IPS-20b (cell line): Measurements from ENCODE around the gene PTPRN2.
"Not testable (repeated sequence)": the region's sequence is repeated elsewhere in the genome, so short reads cannot be mapped to it uniquely, and the experiment has no call there.

Source experiments
- H3K27ac ChIP-seq: one replicate; pipeline ENCODE4 v1.5.1; 2013; ENCODE audit warnings: low read length
- H3K27me3 ChIP-seq: 2 replicates; pipeline ENCODE4 v1.6.1; 2013; ENCODE audit warnings: mild to moderate bottlenecking, low read length, inconsistent platforms; ENCODE audit not compliant: insufficient read depth
- H3K36me3 ChIP-seq: 2 replicates; pipeline ENCODE4 v1.6.1; 2013; ENCODE audit warnings: low read depth, mild to moderate bottlenecking, inconsistent platforms, low read length, moderate library complexity; ENCODE audit not compliant: insufficient read depth
- H3K4me1 ChIP-seq: 2 replicates; pipeline ENCODE4 v1.6.1; 2013; ENCODE audit warnings: mild to moderate bottlenecking, control low read depth, inconsistent platforms, low read length, moderate library complexity; ENCODE audit not compliant: insufficient read depth
- H3K4me3 ChIP-seq: 2 replicates; pipeline ENCODE4 v1.5.1; 2013; ENCODE audit warnings: mild to moderate bottlenecking, low read length, inconsistent platforms
- H3K9ac ChIP-seq: 2 replicates; pipeline ENCODE4 v1.6.1; 2013; ENCODE audit warnings: low read depth, mild to moderate bottlenecking, inconsistent platforms, low read length, moderate library complexity
- H3K9me3 ChIP-seq: 2 replicates; pipeline ENCODE4 v1.6.1; 2013; ENCODE audit warnings: mild to moderate bottlenecking, low read depth, low read length, inconsistent platforms; ENCODE audit not compliant: insufficient read depth

PTPRN2 gene

GRCh38 chr7:157925383-157925875 is 662.2 kb downstream of the PTPRN2 start:
- no peaks in the 10 kb centered on the region for H3K4me1 ChIP-seq
- H3K9me3 ChIP-seq, result peaks cover 56% of the 10 kb centered on the region
- no peak overlapping the region for H3K4me3 ChIP-seq
- H3K9ac ChIP-seq, result no peak overlapping the region
- no peaks in the 10 kb centered on the region for H3K27me3 ChIP-seq
- no peak overlapping the region for H3K27ac ChIP-seq
- no peaks in the 10 kb centered on the region for H3K36me3 ChIP-seq

- H3K27ac ChIP-seq, result no peak overlapping the region
- no peaks in the 10 kb centered on the region for H3K27me3 ChIP-seq
- peaks cover 64% of the 10 kb centered on the region for H3K9me3 ChIP-seq
These were observed 663.6 kb downstream of the PTPRN2 start for GRCh38 chr7:157923903-157924630.

DNA sequence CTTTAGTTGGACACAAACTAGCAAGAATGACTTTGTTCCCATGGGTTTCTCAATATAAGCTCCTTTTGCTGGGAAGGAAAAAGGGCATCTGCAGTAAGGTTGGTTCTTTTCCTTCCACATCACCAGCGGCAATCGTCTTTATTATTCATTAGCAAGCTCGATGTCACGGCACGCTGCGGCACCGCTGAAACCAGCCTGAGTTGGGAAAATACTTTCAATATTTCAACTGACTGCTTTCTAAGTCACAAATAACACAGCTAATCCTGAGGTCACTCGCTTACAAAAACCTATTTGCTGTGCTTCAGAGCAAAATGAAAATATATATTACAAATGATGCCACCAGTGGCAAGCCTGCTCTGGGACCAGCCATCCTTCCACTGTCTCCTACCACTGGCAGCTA is 665.0 kb downstream of the PTPRN2 start:
- Histone ChIP-seq H3K36me3 (no peaks in the 10 kb centered on the region), H3K4me1 (no peaks in the 10 kb centered on the region), H3K27me3 (no peaks in the 10 kb centered on the region), H3K9me3 (peaks cover 67% of the 10 kb centered on the region), H3K9ac (no peak overlapping the region), H3K4me3 (no peak overlapping the region), H3K27ac (no peak overlapping the region)

More at GRCh38 chr7:157923903-157924630, 663.6 kb downstream of the PTPRN2 start:
- no peak overlapping the region for H3K9ac ChIP-seq
- H3K36me3 ChIP-seq, result no peaks in the 10 kb centered on the region
- no peaks in the 10 kb centered on the region for H3K4me1 ChIP-seq
- no peak overlapping the region for H3K4me3 ChIP-seq

GRCh38 chr7:157918326-157919080 is 669.1 kb downstream of the PTPRN2 start:
- no peak overlapping the region for H3K9ac ChIP-seq
- H3K4me1 ChIP-seq, result no peaks in the 10 kb centered on the region
- H3K27ac ChIP-seq, result no peak overlapping the region
- H3K36me3 ChIP-seq, result no peaks in the 10 kb centered on the region
- no peak overlapping the region for H3K4me3 ChIP-seq
- no peaks in the 10 kb centered on the region for H3K27me3 ChIP-seq
- H3K9me3 ChIP-seq, result peaks cover 68% of the 10 kb centered on the region

DNA sequence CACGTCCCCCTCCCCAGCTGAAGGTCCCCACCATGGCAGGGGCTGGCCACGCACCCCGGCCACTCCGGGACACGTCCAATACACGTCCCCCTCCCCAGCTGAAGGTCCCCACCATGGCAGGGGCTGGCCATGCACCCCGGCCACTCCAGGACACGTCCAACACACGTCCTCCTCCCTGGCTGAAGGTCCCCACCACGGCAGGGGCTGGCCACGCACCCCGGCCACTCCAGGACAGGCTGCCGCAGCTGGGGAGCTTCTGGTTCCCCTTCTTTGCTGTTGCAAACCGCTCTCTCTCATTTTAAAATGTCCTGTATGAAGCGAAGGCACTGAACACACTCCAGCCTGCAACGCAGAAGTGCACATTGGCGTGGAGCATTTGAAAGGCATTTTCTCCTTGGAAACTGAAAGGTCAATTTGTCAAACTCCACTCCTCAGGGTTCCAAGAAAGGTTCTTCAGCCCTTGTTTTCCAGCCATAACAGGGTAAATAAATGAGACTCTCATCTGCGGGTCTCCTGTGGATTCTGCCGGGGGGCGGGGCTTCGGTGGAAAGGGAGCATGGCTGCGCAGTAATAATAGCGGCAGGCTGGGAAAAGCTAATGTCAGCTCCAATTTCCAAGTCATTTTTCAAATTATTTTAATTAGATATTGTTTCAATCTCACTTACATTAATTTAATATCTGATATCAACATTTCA is 670.5 kb downstream of the PTPRN2 start:
- Histone ChIP-seq H3K9ac (no peak overlapping the region), H3K4me3 (no peak overlapping the region), H3K27me3 (no peaks in the 10 kb centered on the region), H3K4me1 (no peaks in the 10 kb centered on the region), H3K27ac (no peak overlapping the region), H3K36me3 (no peaks in the 10 kb centered on the region), H3K9me3 (peaks cover 72% of the 10 kb centered on the region)

DNA sequence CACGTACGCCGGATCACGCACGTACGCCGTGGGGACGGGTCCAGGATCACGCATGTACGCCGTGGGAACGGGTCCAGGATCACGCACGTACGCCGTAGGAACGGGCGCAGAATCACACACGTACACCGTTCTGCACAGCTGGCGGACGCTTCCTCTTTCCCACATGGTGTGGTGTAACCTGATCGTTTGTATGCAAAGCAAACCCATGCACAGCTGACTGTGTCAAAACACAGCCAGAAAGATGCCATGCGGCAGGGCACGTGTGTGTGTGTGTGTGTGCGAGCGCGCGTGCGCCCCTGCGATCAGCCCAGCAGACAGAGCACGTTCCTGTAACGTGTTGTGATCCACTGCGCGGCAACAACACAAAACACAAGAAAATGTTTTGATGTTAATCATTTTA is 677.2 kb downstream of the PTPRN2 start:
- no peak overlapping the region for H3K9ac ChIP-seq
- H3K9me3 ChIP-seq, result peaks cover 72% of the 10 kb centered on the region

GRCh38 chr7:157910045-157910444 is 677.6 kb downstream of the PTPRN2 start:
- peaks cover 71% of the 10 kb centered on the region for H3K9me3 ChIP-seq
- H3K27ac ChIP-seq, H3K9ac ChIP-seq, H3K27me3 ChIP-seq, H3K4me1 ChIP-seq, H3K4me3 ChIP-seq, H3K36me3 ChIP-seq: not testable (repeated sequence)

More for the DNA sequence above, 677.2 kb downstream of the PTPRN2 start:
- H3K27me3 ChIP-seq, result no peaks in the 10 kb centered on the region
- no peak overlapping the region for H3K4me3 ChIP-seq
- H3K4me1 ChIP-seq, result peaks cover under 1% of the 10 kb centered on the region; the same call in 1 of the 2 replicates
- H3K36me3 ChIP-seq, result no peaks in the 10 kb centered on the region
- no peak overlapping the region for H3K27ac ChIP-seq

GRCh38 chr7:157909370-157909769 is 678.3 kb downstream of the PTPRN2 start:
- peaks cover 4% of the 10 kb centered on the region; the same call in 1 of the 2 replicates for H3K4me1 ChIP-seq
- peaks cover 67% of the 10 kb centered on the region for H3K9me3 ChIP-seq
- no peak overlapping the region for H3K4me3 ChIP-seq
- H3K36me3 ChIP-seq, result no peaks in the 10 kb centered on the region
- H3K27me3 ChIP-seq, result no peaks in the 10 kb centered on the region
- H3K27ac ChIP-seq, result no peak overlapping the region
- H3K9ac ChIP-seq, result no peak overlapping the region

GRCh38 chr7:157908006-157908782 is 679.4 kb downstream of the PTPRN2 start:
- H3K9ac ChIP-seq, result no peak overlapping the region
- H3K27ac ChIP-seq, result no peak overlapping the region
- peaks cover 67% of the 10 kb centered on the region for H3K9me3 ChIP-seq
- H3K36me3 ChIP-seq, result no peaks in the 10 kb centered on the region
- no peak overlapping the region for H3K4me3 ChIP-seq
- no peaks in the 10 kb centered on the region for H3K27me3 ChIP-seq
- peaks cover 4% of the 10 kb centered on the region; the same call in 1 of the 2 replicates for H3K4me1 ChIP-seq

GRCh38 chr7:157907091-157907490 is 680.5 kb downstream of the PTPRN2 start:
- H3K9me3 ChIP-seq, result peaks cover 64% of the 10 kb centered on the region
- no peaks in the 10 kb centered on the region for H3K36me3 ChIP-seq
- H3K4me1 ChIP-seq, result peaks cover 4% of the 10 kb centered on the region; the same call in 1 of the 2 replicates
- no peak overlapping the region for H3K4me3 ChIP-seq
- H3K27ac ChIP-seq, result no peak overlapping the region
- H3K27me3 ChIP-seq, result no peaks in the 10 kb centered on the region
- no peak overlapping the region for H3K9ac ChIP-seq

- Histone ChIP-seq H3K27me3 (no peaks in the 10 kb centered on the region), H3K9ac (no peak overlapping the region), H3K27ac (no peak overlapping the region), H3K9me3 (peaks cover 64% of the 10 kb centered on the region), H3K4me1 (peaks cover 4% of the 10 kb centered on the region; the same call in 1 of the 2 replicates), H3K4me3 (no peak overlapping the region), H3K36me3 (no peaks in the 10 kb centered on the region)
These were observed 681.0 kb downstream of the PTPRN2 start for GRCh38 chr7:157906583-157906982.
